Gastroesophageal sphincter (tissue), 4 donors: ENCODE measurements around the gene STARD4. TPM values are rescaled to one million over a fixed set of nuclear protein-coding genes. Genes with fewer than 3 reads are reported as not detected.

Experiments used
- ATAC-seq: fragments of 150-250 bp; one replicate; pipeline ENCODE4 v1.9.1; 2016; ENCODE audit warnings: mild to moderate bottlenecking, moderate library complexity
- H3K27ac ChIP-seq, 4 donors: fragments of 200-600 bp; sonication (generic) in 3 of 4; 1 replicate in 3 of 4; 2 replicates in 1 of 4; pipeline ENCODE4 v1.5.1; 2016 to 2019
- H3K27me3 ChIP-seq: fragments of 200-600 bp; sonication (generic); one replicate; pipeline ENCODE4 v1.5.1; 2019
- H3K36me3 ChIP-seq, 2 donors: fragments of 200-600 bp; sonication (generic); one replicate each; pipeline ENCODE4 v1.5.1; 2019; ENCODE audit warnings: control low read depth in 1 of 2
- H3K4me1 ChIP-seq, 3 donors: fragments of 200-600 bp; sonication (generic); 1 replicate in 2 of 3; 2 replicates in 1 of 3; pipeline ENCODE4 v1.5.1; 2016 to 2019; ENCODE audit warnings: control low read depth in 2 of 3
- H3K4me3 ChIP-seq, 2 donors: fragments of 200-600 bp; sonication (generic); one replicate each; pipeline ENCODE4 v1.5.1; 2019; ENCODE audit warnings: mild to moderate bottlenecking in 1 of 2, moderate library complexity in 1 of 2
- H3K9me3 ChIP-seq, 3 donors: fragments of 200-600 bp; sonication (generic); one replicate each; pipeline ENCODE4 v1.5.1; 2017 to 2019; ENCODE audit warnings: control low read depth in 2 of 3
- CTCF ChIP-seq, 4 experiments: fragments of 200-600 bp in 2 of 4; fragments of 450-650 bp in 2 of 4; sonication (generic) in 1 of 4; IDR thresholded peaks; one replicate each; pipeline ENCODE4 v1.5.1; 2017 to 2019; ENCODE audit warnings: antibody characterized with exemption in 4 of 4, mild to moderate bottlenecking in 2 of 4, moderate library complexity in 2 of 4
- EP300 ChIP-seq: sonication (generic); formaldehyde crosslinking; IDR thresholded peaks from one replicate; pipeline ENCODE4 v1.6.1; 2017; ENCODE audit warnings: antibody characterized with exemption, mild to moderate bottlenecking
- POLR2A ChIP-seq, 2 donors: fragments of 450-650 bp; IDR thresholded peaks; one replicate each; pipeline ENCODE4 v1.6.1; 2017; ENCODE audit warnings: antibody characterized with exemption in 2 of 2, mild to moderate bottlenecking in 2 of 2, moderate library complexity in 1 of 2
- POLR2AphosphoS5 ChIP-seq: sonication (generic); formaldehyde crosslinking; IDR thresholded peaks from one replicate; pipeline ENCODE4 v1.6.1; 2017; ENCODE audit warnings: antibody characterized with exemption
- WGBS, 2 donors: methylation state at CpG; one replicate each; pipeline ENCODE4 v1.1.5; 2018; ENCODE audit warnings: low coverage in 1 of 2; 5-methylcytosine and 5-hydroxymethylcytosine counted together
- total RNA-seq, 4 donors: library from RNA; depleted of rRNA; stranded (reverse); fragments of >200 nt; gene quantifications; one replicate each; pipeline ENCODE4 v1.1.0, GENCODE V29; 2016

STARD4 gene
- total RNA-seq, 4 donors from 2014 or later = 6.0 to 19.3 (median 10.2) TPM

GRCh38 chr5:111454776-111455175 lies 57.6 kb downstream of the STARD4 start:
- H3K4me1 ChIP-seq = no peaks in the 10 kb centered on the region
- TF ChIP-seq CTCF (IDR thresholded peaks at IDR 0.05) (no peak), EP300 (no peak), POLR2A (IDR thresholded peaks at IDR 0.05) (no peak), POLR2AphosphoS5 (no peak)
- no peak overlapping the region for H3K27ac ChIP-seq
- H3K27me3 ChIP-seq = no peaks in the 10 kb centered on the region
- 32 to 40% methylated on average over 2 of the region's 2 CpGs for WGBS, 2 donors
- no peaks in the 10 kb centered on the region for H3K36me3 ChIP-seq
- no peak for ATAC-seq
- no peak overlapping the region for H3K4me3 ChIP-seq
- H3K9me3 ChIP-seq = no peaks in the 10 kb centered on the region

- Histone ChIP-seq H3K4me3 (no peak overlapping the region), H3K9me3 (no peaks in the 10 kb centered on the region), H3K27ac (no peak overlapping the region), H3K36me3 (no peaks in the 10 kb centered on the region), H3K27me3 (no peaks in the 10 kb centered on the region), H3K4me1 (no peaks in the 10 kb centered on the region)
- no peak for ATAC-seq
- TF ChIP-seq POLR2AphosphoS5 (no peak), POLR2A (IDR thresholded peaks at IDR 0.05) (no peak), CTCF (IDR thresholded peaks at IDR 0.05) (no peak), EP300 (no peak)
- 4 to 26% methylated on average over 3 of the region's 3 CpGs for WGBS, 2 donors
These were observed 58.1 kb downstream of the STARD4 start for GRCh38 chr5:111454198-111454622.

- no peak overlapping the region for H3K4me3 ChIP-seq
- TF ChIP-seq POLR2AphosphoS5 (no peak), CTCF (IDR thresholded peaks at IDR 0.05) (no peak), EP300 (no peak), POLR2A (IDR thresholded peaks at IDR 0.05) (no peak)
- no peaks in the 10 kb centered on the region for H3K9me3 ChIP-seq
- no peaks in the 10 kb centered on the region for H3K4me1 ChIP-seq
- H3K36me3 ChIP-seq = no peaks in the 10 kb centered on the region
- no peak overlapping the region for H3K27ac ChIP-seq
- H3K27me3 ChIP-seq = no peaks in the 10 kb centered on the region
- WGBS, 2 donors = 18 to 20% methylated on average over 1 to 2 of the region's 2 CpGs
- no peak for ATAC-seq
These were observed 58.6 kb downstream of the STARD4 start for GRCh38 chr5:111453747-111454146.

GRCh38 chr5:111453295-111453694 lies 59.0 kb downstream of the STARD4 start:
- Histone ChIP-seq H3K27me3 (no peaks in the 10 kb centered on the region), H3K4me3 (no peak overlapping the region), H3K4me1 (no peaks in the 10 kb centered on the region), H3K9me3 (no peaks in the 10 kb centered on the region), H3K27ac (no peak overlapping the region), H3K36me3 (no peaks in the 10 kb centered on the region)
- no peak for ATAC-seq
- 63 to 86% methylated on average over 1 of the region's 1 CpG for WGBS, 2 donors
- no peak for TF ChIP-seq EP300
- TF ChIP-seq CTCF (IDR thresholded peaks at IDR 0.05) = no peak
- no peak for TF ChIP-seq POLR2A (IDR thresholded peaks at IDR 0.05)
- TF ChIP-seq POLR2AphosphoS5 = no peak

GRCh38 chr5:111447822-111448221 lies 64.5 kb downstream of the STARD4 start:
- 56 to 68% methylated on average over 1 to 2 of the region's 2 CpGs for WGBS, 2 donors
- Histone ChIP-seq H3K36me3 (no peaks in the 10 kb centered on the region), H3K27me3 (no peaks in the 10 kb centered on the region), H3K27ac (no peak overlapping the region), H3K4me1 (no peaks in the 10 kb centered on the region), H3K4me3 (no peak overlapping the region), H3K9me3 (no peaks in the 10 kb centered on the region)
- TF ChIP-seq POLR2A (IDR thresholded peaks at IDR 0.05) = no peak
- TF ChIP-seq EP300 = no peak
- no peak for TF ChIP-seq POLR2AphosphoS5
- TF ChIP-seq CTCF (IDR thresholded peaks at IDR 0.05) = no peak
- no peak for ATAC-seq
